Keratinocyte (primary cell): ENCODE measurements around the gene APOA5. TPM values are rescaled to one million over a fixed set of nuclear protein-coding genes. Genes with fewer than 3 reads are reported as not detected.

Source experiments
- DNase-seq: peaks from one replicate; pipeline ENCODE4 v3.0.0-alpha.2; 2011; ENCODE audit warnings: low read depth, missing footprints, low spot score
- FAIRE-seq: peaks from 2 replicates; lab custom pipeline; 2011; peaks lifted over from hg19 to GRCh38; lab: Jason Lieb, UNC
- H2AFZ ChIP-seq: 2 replicates; pipeline ENCODE4 v1.6.0; 2012; ENCODE audit warnings: low read length, control low read depth, inconsistent platforms; ENCODE audit not compliant: control insufficient read depth
- H3K27ac ChIP-seq: 2 replicates; pipeline ENCODE4 v1.5.1; 2011; ENCODE audit warnings: low read length; ENCODE audit not compliant: control insufficient read depth, insufficient read depth
- H3K27me3 ChIP-seq: 3 replicates; pipeline ENCODE4 v1.6.0; 2011; ENCODE audit warnings: low read length; ENCODE audit not compliant: control insufficient read depth, insufficient read depth; ENCODE audit errors: extremely low read depth
- H3K36me3 ChIP-seq, 2 experiments: 2 replicates in 1 of 2; 3 replicates in 1 of 2; pipeline ENCODE4 v1.5.1; 2011; ENCODE audit warnings: low read length in 2 of 2, mild to moderate bottlenecking in 1 of 2; ENCODE audit not compliant: control insufficient read depth in 2 of 2, insufficient read depth in 2 of 2; ENCODE audit errors: extremely low read depth in 1 of 2
- H3K4me1 ChIP-seq: 3 replicates; pipeline ENCODE4 v1.5.1; 2011; ENCODE audit warnings: low read length; ENCODE audit not compliant: control insufficient read depth, insufficient read depth; ENCODE audit errors: extremely low read depth
- H3K4me2 ChIP-seq: 3 replicates; pipeline ENCODE4 v1.6.0; 2011; ENCODE audit warnings: low read depth, low read length; ENCODE audit not compliant: control insufficient read depth, insufficient read depth; ENCODE audit errors: extremely low read depth
- H3K4me3 ChIP-seq, 3 experiments: fragments of 200-600 bp in 1 of 3; sonication (generic) in 1 of 3; 2 replicates in 2 of 3; 3 replicates in 1 of 3; pipeline ENCODE4 v1.5.1; 2011 to 2016; ENCODE audit warnings: low read length in 3 of 3, mild to moderate bottlenecking in 3 of 3, control low read depth in 2 of 3, inconsistent platforms in 1 of 3, low read depth in 1 of 3, mixed read lengths in 1 of 3, mixed run types in 1 of 3, moderate library complexity in 1 of 3; ENCODE audit not compliant: control insufficient read depth in 2 of 3, insufficient read depth in 2 of 3; ENCODE audit errors: extremely low read depth in 1 of 3
- H3K79me2 ChIP-seq: 2 replicates; pipeline ENCODE4 v1.6.0; 2012; ENCODE audit warnings: low read length; ENCODE audit not compliant: control insufficient read depth, insufficient read depth
- H3K9ac ChIP-seq: 3 replicates; pipeline ENCODE4 v1.6.0; 2011; ENCODE audit warnings: low read length; ENCODE audit not compliant: control insufficient read depth, insufficient read depth; ENCODE audit errors: extremely low read depth
- H3K9me1 ChIP-seq: 3 replicates; pipeline ENCODE4 v1.6.0; 2011; ENCODE audit warnings: low read length; ENCODE audit not compliant: control insufficient read depth, insufficient read depth; ENCODE audit errors: extremely low read depth
- H3K9me3 ChIP-seq: 2 replicates; pipeline ENCODE4 v1.5.1; 2012; ENCODE audit warnings: low read depth, low read length; ENCODE audit not compliant: control insufficient read depth
- H4K20me1 ChIP-seq: 3 replicates; pipeline ENCODE4 v1.6.0; 2011; ENCODE audit warnings: low read length; ENCODE audit not compliant: control insufficient read depth, insufficient read depth; ENCODE audit errors: extremely low read depth
- EZH2 ChIP-seq: IDR thresholded peaks from one replicate; pipeline ENCODE4 v1.6.1; 2012; ENCODE audit warnings: inconsistent platforms, mild to moderate bottlenecking, low read length, moderate library complexity
- dilution Hi-C: fragments of 300-500 bp; cut with MboI; formaldehyde crosslinking; loops from one replicate; pipeline ENCODE4 v1.7.0; 2020; ENCODE audit warnings: low sequenced_read_pairs; ENCODE audit not compliant: extremely low pct_ligation_motif_present
- polyA plus RNA-seq, 5 experiments: library from polyadenylated mRNA; depleted of rRNA in 3 of 5; stranded (reverse) in 3 of 5; stranded (forward) in 1 of 5; unstranded in 1 of 5; fragments of >200 nt; gene quantifications; 1 replicate in 1 of 5; 2 replicates in 3 of 5; 3 replicates in 1 of 5; pipeline versions ENCODE4 v1.2.1 to v1.2.3, GENCODE V29; 2011 to 2012; ENCODE audit warnings: missing spikeins in 2 of 5, low read depth in 1 of 5, low replicate concordance in 1 of 5
- TF ChIP-seq, protein P1 (sequence below), 3 experiments: IDR thresholded peaks in 1 of 3; conservative IDR thresholded peaks in 1 of 3; optimal IDR thresholded peaks in 1 of 3; 2 replicates in 2 of 3; 3 replicates in 1 of 3; pipeline versions ENCODE3 to v1.5.1; 2011; ENCODE audit warnings: low read length in 3 of 3, mild to moderate bottlenecking in 3 of 3, moderate library complexity in 2 of 3, control low read depth in 1 of 3, inconsistent platforms in 1 of 3; ENCODE audit not compliant: insufficient read depth in 2 of 3; ENCODE audit errors: extremely low read depth in 1 of 3

Gene APOA5
- polyA plus RNA-seq, 1 donor (not counting 4 experiments of a cell fraction or from before 2014, with no cell fraction given): not detected

DNA sequence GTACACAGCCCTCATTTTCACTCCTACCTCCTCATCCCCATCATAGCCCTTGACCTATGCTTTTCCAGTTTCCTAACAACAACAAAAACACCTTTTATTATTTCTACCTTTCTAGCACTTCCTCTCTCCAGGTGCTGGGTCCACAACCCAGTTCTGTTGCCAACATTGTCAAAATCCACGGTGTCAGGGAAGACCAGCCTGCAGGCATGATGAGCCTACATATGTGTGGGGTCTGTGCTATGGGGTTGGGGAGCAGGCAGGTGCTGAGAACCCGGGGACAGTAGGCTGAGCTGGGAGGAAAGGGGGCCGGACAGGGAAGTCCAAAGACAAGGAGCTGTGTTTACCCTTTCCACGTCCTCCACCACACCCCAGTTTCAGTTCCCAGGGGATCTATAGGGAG, 3.1 kb downstream of the APOA5 start:
- no peaks in the 10 kb centered on the region for H3K9me1 ChIP-seq
- no peaks in the 10 kb centered on the region for H4K20me1 ChIP-seq
- H2AFZ ChIP-seq: peak overlapping the region; percentile 98
- peaks cover 21 to 28% of the 10 kb centered on the region in 2 experiments for H3K36me3 ChIP-seq
- H3K9ac ChIP-seq: peak overlapping the region; percentile 84
- no peak for FAIRE-seq
- peaks cover 23% of the 10 kb centered on the region for H3K4me1 ChIP-seq
- TF ChIP-seq EZH2: no peak
- TF ChIP-seq, protein P1, sequence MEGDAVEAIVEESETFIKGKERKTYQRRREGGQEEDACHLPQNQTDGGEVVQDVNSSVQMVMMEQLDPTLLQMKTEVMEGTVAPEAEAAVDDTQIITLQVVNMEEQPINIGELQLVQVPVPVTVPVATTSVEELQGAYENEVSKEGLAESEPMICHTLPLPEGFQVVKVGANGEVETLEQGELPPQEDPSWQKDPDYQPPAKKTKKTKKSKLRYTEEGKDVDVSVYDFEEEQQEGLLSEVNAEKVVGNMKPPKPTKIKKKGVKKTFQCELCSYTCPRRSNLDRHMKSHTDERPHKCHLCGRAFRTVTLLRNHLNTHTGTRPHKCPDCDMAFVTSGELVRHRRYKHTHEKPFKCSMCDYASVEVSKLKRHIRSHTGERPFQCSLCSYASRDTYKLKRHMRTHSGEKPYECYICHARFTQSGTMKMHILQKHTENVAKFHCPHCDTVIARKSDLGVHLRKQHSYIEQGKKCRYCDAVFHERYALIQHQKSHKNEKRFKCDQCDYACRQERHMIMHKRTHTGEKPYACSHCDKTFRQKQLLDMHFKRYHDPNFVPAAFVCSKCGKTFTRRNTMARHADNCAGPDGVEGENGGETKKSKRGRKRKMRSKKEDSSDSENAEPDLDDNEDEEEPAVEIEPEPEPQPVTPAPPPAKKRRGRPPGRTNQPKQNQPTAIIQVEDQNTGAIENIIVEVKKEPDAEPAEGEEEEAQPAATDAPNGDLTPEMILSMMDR (optimal IDR thresholded peaks at IDR 0.05 in 1 of 3, IDR thresholded peaks at IDR 0.05 in 1 of 3, conservative IDR thresholded peaks at IDR 0.05 in 1 of 3; ENCODE audit: extremely low read depth in 1 of 3, insufficient read depth in 2 of 3, low read length in 3 of 3): no peak
- DNase-seq: no peak
- dilution Hi-C loops: no loop called here
- H3K79me2 ChIP-seq: peaks cover 15% of the 10 kb centered on the region
- no peaks in the 10 kb centered on the region for H3K27me3 ChIP-seq
- peak overlapping the region; percentile 74 for H3K27ac ChIP-seq
- peak overlapping the region; percentile 97 for H3K4me2 ChIP-seq
- peak overlapping the region; percentile 88 to 90 (median 89) for H3K4me3 ChIP-seq
- no peaks in the 10 kb centered on the region for H3K9me3 ChIP-seq

- Histone ChIP-seq H3K27ac (peak within 1 kb of the TSS; percentile 74), H2AFZ (peak within 1 kb of the TSS; percentile 98), H3K4me1 (peaks cover 23% of the 10 kb centered on the region), H3K79me2 (peaks cover 15% of the 10 kb centered on the region), H4K20me1 (no peaks in the 10 kb centered on the region), H3K9me1 (no peaks in the 10 kb centered on the region), H3K9me3 (no peaks in the 10 kb centered on the region), H3K27me3 (no peaks in the 10 kb centered on the region), H3K9ac (peak within 1 kb of the TSS; percentile 84), H3K4me3 (peak within 1 kb of the TSS; percentile 88 to 90 (median 89)), H3K4me2 (peak within 1 kb of the TSS; percentile 97), H3K36me3 (peaks cover 26 to 34% of the 10 kb centered on the region in 2 experiments)
- TF ChIP-seq, protein P1 (optimal IDR thresholded peaks at IDR 0.05 in 1 of 3, IDR thresholded peaks at IDR 0.05 in 1 of 3, conservative IDR thresholded peaks at IDR 0.05 in 1 of 3; ENCODE audit: extremely low read depth in 1 of 3, insufficient read depth in 2 of 3, low read length in 3 of 3): no peak
- TF ChIP-seq EZH2: no peak
- FAIRE-seq (no peak), DNase-seq (no peak)
- dilution Hi-C loops: no loop called here
Observed at GRCh38 chr11:116787786-116788486, 3.7 kb downstream of the APOA5 start, which contains the start of gene ZPR1. TSS of gene ZPR1 (minus strand) at chr11:116788023. CDS start at chr11:116787990, 33 bp downstream.
